K562 (cell line): Measurements from ENCODE around the gene MASP1. TPM values are rescaled to one million over a fixed set of nuclear protein-coding genes. Genes with fewer than 3 reads are reported as not detected.

Source experiments
- ATAC-seq: fragments of 200-7000 bp; cut with Tn5 transposase; 3 replicates; pipeline ENCODE4 v1.9.1; 2020; ENCODE audit warnings: moderate library complexity
- BruUV-seq: library from RNA; stranded (reverse); fragments of 400-500 nt; replicated peaks from 2 replicates; lab custom pipeline; 2021; lab: Mats Ljungman, UMichigan
- CTCF ChIA-PET: fragments of 300-600 bp; formaldehyde crosslinking; extraction: SDS; loops from one replicate; lab custom pipeline; 2021; ENCODE audit warnings: low intra/inter-chr PET ratio; lab: Yijun Ruan, JAX
- POLR2A ChIA-PET: fragments of 300-600, 350-650 bp; sonication (Branson Sonifier 250); formaldehyde crosslinking; extraction: SDS; loops from one replicate; lab custom pipeline; 2021; ENCODE audit warnings: antibody characterized with exemption, inconsistent platforms; lab: Yijun Ruan, JAX
- DNase-seq, 4 experiments: peaks; one replicate each; pipeline versions ENCODE4 v3.0.0 to v3.0.0-alpha.2; 2011 to 2018; ENCODE audit warnings: low spot score in 3 of 4, mixed read lengths in 3 of 4; ENCODE audit errors: extremely low read depth in 1 of 4
- FAIRE-seq: peaks from 2 replicates; lab custom pipeline; 2011; peaks lifted over from hg19 to GRCh38; lab: Jason Lieb, UNC
- H2AFZ ChIP-seq: 2 replicates; pipeline ENCODE4 v1.6.0; 2011; ENCODE audit warnings: low read depth, low read length, control low read depth, inconsistent platforms
- H3K27ac ChIP-seq: fragments of 200-600 bp; 3 replicates; pipeline ENCODE4 v1.8.0; 2011; ENCODE audit warnings: low read depth, mild to moderate bottlenecking, control low read depth, inconsistent platforms, low read length, moderate library complexity, mixed read lengths; ENCODE audit errors: extremely low read depth
- H3K27me3 ChIP-seq, 2 experiments: fragments of 300-600 bp in 1 of 2; 2 replicates in 1 of 2; 3 replicates in 1 of 2; pipeline versions ENCODE4 v1.6.0 to v1.8.0; 2011; ENCODE audit warnings: inconsistent platforms in 2 of 2, low read length in 2 of 2, mild to moderate bottlenecking in 1 of 2, mixed read lengths in 1 of 2, moderate library complexity in 1 of 2; ENCODE audit not compliant: control insufficient read depth in 2 of 2, insufficient read depth in 2 of 2
- H3K36me3 ChIP-seq: fragments of 300-600 bp; 3 replicates; pipeline ENCODE4 v1.8.0; 2011; ENCODE audit warnings: mild to moderate bottlenecking, low read length, inconsistent platforms; ENCODE audit not compliant: control insufficient read depth, insufficient read depth
- H3K4me1 ChIP-seq, 2 experiments: fragments of 200-600 bp in 1 of 2; replicated peaks in 1 of 2; 2 replicates in 1 of 2; 3 replicates in 1 of 2; pipeline versions ENCODE4 v1.5.1 to v1.8.0; 2011; ENCODE audit warnings: inconsistent platforms in 2 of 2, low read length in 2 of 2, mild to moderate bottlenecking in 1 of 2, mixed read lengths in 1 of 2, moderate library complexity in 1 of 2; ENCODE audit not compliant: control insufficient read depth in 2 of 2, insufficient read depth in 2 of 2
- H3K4me2 ChIP-seq: 2 replicates; pipeline ENCODE4 v1.6.1; 2011; ENCODE audit warnings: low read length, control low read depth, inconsistent platforms, mixed read lengths; ENCODE audit not compliant: insufficient read depth
- H3K4me3 ChIP-seq: fragments of 200-600 bp; sonication (generic), shearing (Covaris generic); 2 replicates; pipeline ENCODE4 v1.5.1; 2016; ENCODE audit warnings: control low read depth, inconsistent platforms
- H3K79me2 ChIP-seq: fragments of 200-600 bp; 3 replicates; pipeline ENCODE4 v1.8.0; 2011; ENCODE audit warnings: low read length, inconsistent platforms; ENCODE audit not compliant: control insufficient read depth, insufficient read depth
- H3K9ac ChIP-seq, 2 experiments: 2 replicates each; pipeline versions ENCODE4 v1.6.0 to v1.6.1; 2011; ENCODE audit warnings: low read depth in 2 of 2, low read length in 2 of 2, control low read depth in 1 of 2, inconsistent platforms in 1 of 2, mild to moderate bottlenecking in 1 of 2, mixed read lengths in 1 of 2; ENCODE audit not compliant: insufficient read depth in 1 of 2
- H3K9me1 ChIP-seq: one replicate; pipeline ENCODE4 v1.6.0; 2011; ENCODE audit warnings: inconsistent platforms, mild to moderate bottlenecking, low read length, moderate library complexity; ENCODE audit not compliant: control insufficient read depth, insufficient read depth
- H3K9me3 ChIP-seq: replicated peaks from 2 replicates; pipeline ENCODE4 v1.5.1; 2011; ENCODE audit warnings: low read depth, low read length, inconsistent platforms; ENCODE audit not compliant: control insufficient read depth, insufficient read depth
- H4K20me1 ChIP-seq: replicated peaks from 2 replicates; pipeline ENCODE4 v1.6.1; 2011; ENCODE audit warnings: low read length, inconsistent platforms, mixed read lengths; ENCODE audit not compliant: control insufficient read depth, insufficient read depth
- CLOCK ChIP-seq: fragments of 250-450 bp; sonication (Bioruptor Pico); IDR thresholded peaks from 2 replicates; pipeline ENCODE4 v1.4.0; 2020; ENCODE audit warnings: mild to moderate bottlenecking, moderate library complexity, borderline replicate concordance
- ELF2 ChIP-seq: fragments of 250-450 bp; sonication (Bioruptor Pico); IDR thresholded peaks from 2 replicates; pipeline ENCODE4 v1.5.0; 2021; ENCODE audit warnings: mild to moderate bottlenecking
- FOXA1 ChIP-seq: fragments of 450-650 bp; IDR thresholded peaks from 2 replicates; pipeline ENCODE4 v1.6.1; 2016; ENCODE audit warnings: mild to moderate bottlenecking, borderline replicate concordance
- IRF1 ChIP-seq: sonication (generic); formaldehyde crosslinking; IDR thresholded peaks from 2 replicates; pipeline ENCODE4 v1.8.0; 2022; ENCODE audit warnings: missing genetic modification reagents, mild to moderate bottlenecking, borderline replicate concordance
- MEF2A ChIP-seq: IDR thresholded peaks from 2 replicates; pipeline ENCODE4 v1.6.1; 2011; ENCODE audit warnings: low read depth, mild to moderate bottlenecking, low read length, moderate library complexity; ENCODE audit not compliant: control insufficient read depth
- MLLT1 ChIP-seq, 2 experiments: fragments of 450-650 bp; IDR thresholded peaks; 2 replicates each; pipeline ENCODE4 v1.6.1; 2016
- NFE2 ChIP-seq: IDR thresholded peaks from 2 replicates; pipeline ENCODE4 v1.6.1; 2014; ENCODE audit warnings: antibody characterized with exemption, low read depth
- PURB ChIP-seq: sonication (generic); formaldehyde crosslinking; IDR thresholded peaks from 2 replicates; pipeline ENCODE4 v1.9.0; 2021; ENCODE audit warnings: low read depth, mild to moderate bottlenecking, missing genetic modification reagents
- SLC30A9 ChIP-seq: fragments of 250-450 bp; sonication (Bioruptor Pico); IDR thresholded peaks from 2 replicates; pipeline ENCODE4 v1.8.0; 2022; ENCODE audit warnings: mild to moderate bottlenecking, moderate library complexity
- TCF3 ChIP-seq: sonication (generic); formaldehyde crosslinking; IDR thresholded peaks from 2 replicates; pipeline ENCODE4 v1.4.0; 2020; ENCODE audit warnings: mild to moderate bottlenecking, missing genetic modification reagents
- TEAD1 ChIP-seq, 2 experiments: fragments of 450-650 bp in 1 of 2; sonication (generic) in 1 of 2; formaldehyde crosslinking; IDR thresholded peaks; 2 replicates each; pipeline versions ENCODE4 v1.4.0 to v1.8.0; 2020 to 2022; ENCODE audit warnings: mild to moderate bottlenecking in 2 of 2, missing genetic modification reagents in 1 of 2
- ZBTB9 ChIP-seq: fragments of 450-650 bp; formaldehyde crosslinking; IDR thresholded peaks from 2 replicates; pipeline ENCODE4 v1.4.0; 2020; ENCODE audit warnings: mild to moderate bottlenecking, moderate library complexity
- ZNF277 ChIP-seq: fragments of 250-450 bp; sonication (Bioruptor Pico); IDR thresholded peaks from 2 replicates; pipeline ENCODE4 v1.8.0; 2022; ENCODE audit warnings: inconsistent platforms, mild to moderate bottlenecking, moderate library complexity, borderline replicate concordance
- ZNF699 ChIP-seq: fragments of 250-450 bp; sonication (Bioruptor Pico); IDR thresholded peaks from 2 replicates; pipeline ENCODE4 v1.8.0; 2021; ENCODE audit warnings: mild to moderate bottlenecking, moderate library complexity; ENCODE audit not compliant: insufficient replicate concordance
- WGBS: fragments of 100-300 bp; shearing (Covaris generic); methylation state at CpG from one replicate; pipeline ENCODE4 v1.1.6; 2016; ENCODE audit warnings: low coverage, mixed read lengths; ENCODE audit not compliant: insufficient coverage; ENCODE audit errors: missing lambda C conversion rate; 5-methylcytosine and 5-hydroxymethylcytosine counted together
- in situ Hi-C: fragments of 300-500 bp; cut with MboI; formaldehyde crosslinking; loops from 4 replicates; pipeline ENCODE4 v1.15.0; 2018; ENCODE audit warnings: inconsistent platforms, mixed read lengths
- intact Hi-C: fragments of 100-400 bp; cut with micrococcal nuclease; formaldehyde crosslinking; loops from 2 replicates; pipeline ENCODE4 v1.14.2; 2022
- polyA plus RNA-seq, 8 experiments: library from polyadenylated mRNA; depleted of rRNA in 4 of 8; stranded (reverse) in 5 of 8; unstranded in 3 of 8; fragments of >200 nt; fragmentation: Nextera tagmentation in 2 of 8; fragmentation: Illumina TruSeq in 1 of 8; extraction: Ambion mirVana in 2 of 8; extraction: Trizol in 1 of 8; gene quantifications; 2 replicates each; pipeline versions ENCODE4 v1.2.1 to v1.2.3, GENCODE V29; 2011 to 2014; ENCODE audit warnings: inconsistent platforms in 1 of 8, missing spikeins in 1 of 8
- total RNA-seq, 7 experiments: library from RNA; depleted of rRNA in 6 of 7; stranded (reverse); fragments of >200 nt in 6 of 7; fragmentation: Illumina TruSeq in 2 of 7; extraction: Trizol in 2 of 7; gene quantifications; 2 replicates each; pipeline versions ENCODE4 v1.2.1 to v1.2.3, GENCODE V29; 2011 to 2021; ENCODE audit warnings: low replicate concordance in 1 of 7

Gene MASP1
- total and polyA plus RNA-seq, 9 of the 15 experiments (the other 6 are each of a cell fraction or from before 2014, with no cell fraction given), result 0.03 to 0.24 (median 0.20) TPM; not detected in 3

GRCh38 chr3:187276397-187277128 lies 15.0 kb downstream of the MASP1 start:
- no peak overlapping the region for H3K9ac ChIP-seq
- H3K79me2 ChIP-seq, result no peaks in the 10 kb centered on the region
- 3% methylated on average over 7 of the region's 7 CpGs for WGBS
- no peak overlapping the region for H3K27ac ChIP-seq
- no peaks in the 10 kb centered on the region for H4K20me1 ChIP-seq
- H3K4me3 ChIP-seq, result no peak overlapping the region
- H2AFZ ChIP-seq, result no peak overlapping the region
- no peak overlapping the region for H3K4me2 ChIP-seq
- CTCF ChIA-PET, result no interaction called here
- in situ Hi-C loops, result no loop called here
- intact Hi-C loops, result no loop called here
- ATAC-seq (no peak), DNase-seq (no peak), FAIRE-seq (no peak)
- no peaks in the 10 kb centered on the region for H3K9me1 ChIP-seq
- POLR2A ChIA-PET, result no interaction called here
- no TSS peak for BruUV-seq
- H3K36me3 ChIP-seq, result no peaks in the 10 kb centered on the region
- peaks cover 9 to 27% of the 10 kb centered on the region in 2 experiments for H3K27me3 ChIP-seq
- no peaks in the 10 kb centered on the region for H3K9me3 ChIP-seq
- H3K4me1 ChIP-seq, result no peaks in the 10 kb centered on the region
- TF ChIP-seq ZNF277 (CRISPR knock-in tag) (no peak), FOXA1 (no peak), SLC30A9 (no peak), IRF1 (CRISPR knock-in tag) (no peak), MEF2A (no peak), ZNF699 (CRISPR knock-in tag) (no peak), ZBTB9 (no peak), TEAD1 (CRISPR knock-in tag; IDR thresholded peaks at IDR 0.05) (no peak), CLOCK (CRISPR knock-in tag) (no peak), MLLT1 (IDR thresholded peaks at IDR 0.05) (no peak), ELF2 (CRISPR knock-in tag) (no peak), NFE2 (no peak), PURB (no peak), TCF3 (CRISPR knock-in tag) (no peak)
